T-cell (primary cell): ENCODE measurements around the gene PPP3CA. TPM values are rescaled to one million over a fixed set of nuclear protein-coding genes. Genes with fewer than 3 reads are reported as not detected.
A peak's percentile ranks its signal among the peaks of the same experiment; 100 is the strongest.

Experiments used
- ATAC-seq, 4 experiments: fragments of 200-7000 bp in 3 of 4; fragments of 150-1000 bp in 1 of 4; cut with Tn5 transposase; replicated peaks in 1 of 4; 1 replicate in 3 of 4; 2 replicates in 1 of 4; pipeline ENCODE4 v1.10.0; 2021; ENCODE audit warnings: moderate library complexity in 3 of 4, mild to moderate bottlenecking in 2 of 4, moderate number of reproducible peaks in 1 of 4
- CTCF ChIA-PET, 2 donors: fragments of 300-600 bp; sonication (Branson Sonifier 250); formaldehyde crosslinking; loops; one replicate each; lab custom pipeline; 2022; ENCODE audit warnings: antibody characterized with exemption in 2 of 2; lab: Charles Lee
- POLR2A ChIA-PET, 2 donors: fragments of 300-600 bp; sonication (Branson Sonifier 250); formaldehyde crosslinking; loops; one replicate each; lab custom pipeline; 2022; ENCODE audit warnings: antibody characterized with exemption in 2 of 2; lab: Charles Lee
- DNase-seq, 35 experiments: peaks; one replicate each; pipeline versions ENCODE4 v3.0.0 to v3.0.0-alpha.2; 2013 to 2023
- H3K27ac ChIP-seq: one replicate; pipeline ENCODE4 v1.5.1; 2013; ENCODE audit warnings: low read length
- H3K27me3 ChIP-seq, 2 experiments: replicated peaks in 1 of 2; 1 replicate in 1 of 2; 2 replicates in 1 of 2; pipeline versions ENCODE4 v1.6.1 to v1.7.0; 2013; ENCODE audit warnings: low read length in 1 of 2, mixed read lengths in 1 of 2; ENCODE audit not compliant: control insufficient read depth in 2 of 2, insufficient read depth in 2 of 2; ENCODE audit errors: extremely low read depth in 1 of 2
- H3K36me3 ChIP-seq, 2 donors: 1 replicate in 1 of 2; 2 replicates in 1 of 2; pipeline versions ENCODE4 v1.6.1 to v1.7.0; 2013; ENCODE audit warnings: low read length in 1 of 2; ENCODE audit not compliant: control insufficient read depth in 2 of 2, insufficient read depth in 1 of 2; ENCODE audit errors: extremely low read depth in 1 of 2
- H3K4me1 ChIP-seq, 2 experiments: 1 replicate in 1 of 2; 2 replicates in 1 of 2; pipeline versions ENCODE4 v1.6.1 to v1.7.0; 2013; ENCODE audit warnings: low read length in 2 of 2, mixed read lengths in 1 of 2; ENCODE audit not compliant: insufficient read depth in 2 of 2, control insufficient read depth in 1 of 2; ENCODE audit errors: extremely low read depth in 1 of 2
- H3K4me3 ChIP-seq, 2 donors: 1 replicate in 1 of 2; 2 replicates in 1 of 2; pipeline versions ENCODE4 v1.5.1 to v1.7.0; 2013; ENCODE audit warnings: mild to moderate bottlenecking in 2 of 2, low read length in 1 of 2, moderate library complexity in 1 of 2; ENCODE audit not compliant: control insufficient read depth in 1 of 2; ENCODE audit errors: extremely low read depth in 1 of 2
- H3K9me3 ChIP-seq: 2 replicates; pipeline ENCODE4 v1.7.0; 2013
- H3K27ac Mint-ChIP-seq, 2 donors: one replicate each; pipeline ENCODE4 v1.8.0; 2020 to 2021; ENCODE audit warnings: mild to moderate bottlenecking in 2 of 2, mixed read lengths in 2 of 2
- H3K27me3 Mint-ChIP-seq, 2 donors: one replicate each; pipeline ENCODE4 v1.8.0; 2021 to 2022; ENCODE audit warnings: mixed read lengths in 2 of 2
- H3K36me3 Mint-ChIP-seq: one replicate; pipeline ENCODE4 v1.8.0; 2021; ENCODE audit warnings: mixed read lengths
- H3K4me1 Mint-ChIP-seq, 3 donors: one replicate each; pipeline ENCODE4 v1.8.0; 2020 to 2022; ENCODE audit warnings: mixed read lengths in 3 of 3, mild to moderate bottlenecking in 1 of 3
- H3K4me3 Mint-ChIP-seq, 3 donors: one replicate each; pipeline ENCODE4 v1.8.0; 2020 to 2022; ENCODE audit warnings: mild to moderate bottlenecking in 3 of 3, mixed read lengths in 3 of 3, moderate library complexity in 3 of 3
- H3K9me3 Mint-ChIP-seq, 3 donors: one replicate each; pipeline ENCODE4 v1.8.0; 2020 to 2022; ENCODE audit warnings: mixed read lengths in 3 of 3
- WGBS: methylation state at CpG from one replicate; pipeline ENCODE4 v1.1.5; 2013; ENCODE audit warnings: missing lambda C conversion rate; ENCODE audit not compliant: insufficient coverage; 5-methylcytosine and 5-hydroxymethylcytosine counted together
- total RNA-seq, 35 experiments: library from RNA in 6 of 35; stranded (reverse) in 6 of 35; fragments of 120-200 nt in 1 of 35; gene quantifications; one replicate each; pipeline versions ENCODE4 v1.2.1 to v1.2.4 and lab custom pipeline; 2013 to 2026

PPP3CA gene
- total RNA-seq, 5 donors from 2014 or later (not counting 1 experiment from before 2014, with no cell fraction given) = 28.2 to 35.7 (median 33.5) TPM

GRCh38 chr4:101337688-101338087 lies 9.6 kb downstream of the PPP3CA start:
- Mint-ChIP-seq H3K36me3 (peaks cover 7% of the 10 kb centered on the region), H3K27me3 (no peaks in the 10 kb centered on the region), H3K4me3 (no peak overlapping the region), H3K27ac (peak overlapping the region; percentile 18 to 56), H3K9me3 (no peaks in the 10 kb centered on the region), H3K4me1 (peaks cover 41 to 74% (median 67%) of the 10 kb centered on the region in 3 donors)
- Histone ChIP-seq H3K27ac (no peak overlapping the region), H3K27me3 (no peaks in the 10 kb centered on the region), H3K4me1 (peaks cover 8 to 9% of the 10 kb centered on the region in 2 experiments), H3K36me3 (no peaks in the 10 kb centered on the region), H3K4me3 (no peak overlapping the region), H3K9me3 (no peaks in the 10 kb centered on the region)
- CTCF ChIA-PET = interaction anchor here in 1 of 2 donors (0.5 kb wide), 1 partner anchor 1078 kb away, joined by 3 read pairs; no protein-coding TSS in a partner anchor
- WGBS = no CpG with 5 or more reads among the region's 4 CpGs
- DNase-seq (no peak), ATAC-seq (peak in 2 of 4 experiments; percentile 33 to 35)
- POLR2A ChIA-PET = interaction anchor here in 1 of 2 donors (0.5 kb wide), 1 partner anchor 437 kb away, joined by 3 read pairs; no protein-coding TSS in a partner anchor

GRCh38 chr4:101334963-101335572 lies 12.3 kb downstream of the PPP3CA start:
- no peaks in the 10 kb centered on the region for H3K9me3 Mint-ChIP-seq
- no peaks in the 10 kb centered on the region for H3K9me3 ChIP-seq
- peaks cover 50 to 80% (median 58%) of the 10 kb centered on the region in 3 donors for H3K4me1 Mint-ChIP-seq
- peaks cover 9 to 11% of the 10 kb centered on the region in 2 experiments for H3K4me1 ChIP-seq
- no peaks in the 10 kb centered on the region for H3K36me3 ChIP-seq
- H3K27ac Mint-ChIP-seq = no peak overlapping the region
- ATAC-seq = peak in 2 of 4 experiments; percentile 12 to 31
- no peak overlapping the region for H3K27ac ChIP-seq
- H3K27me3 Mint-ChIP-seq = no peaks in the 10 kb centered on the region
- ChIA-PET CTCF (interaction anchor here in 1 of 2 donors (0.5 kb wide), 1 partner anchor 34 kb away, joined by 3 read pairs; no protein-coding TSS in a partner anchor), POLR2A (interaction anchor here in 1 of 2 donors (0.6 to 0.8 kb wide), 2 partner anchors 9 to 99 kb away, joined by 3 read pairs; no protein-coding TSS in a partner anchor)
- peaks cover 7% of the 10 kb centered on the region for H3K36me3 Mint-ChIP-seq
- H3K4me3 ChIP-seq = no peak overlapping the region
- peak in 1 of 35 experiments; percentile 15 for DNase-seq
- H3K4me3 Mint-ChIP-seq = peak overlapping the region in 1 of 3 donors; percentile 19
- no CpG with 5 or more reads among the region's 6 CpGs for WGBS
- no peaks in the 10 kb centered on the region for H3K27me3 ChIP-seq

GRCh38 chr4:101332424-101332823 lies 14.9 kb downstream of the PPP3CA start:
- Histone ChIP-seq H3K27me3 (no peaks in the 10 kb centered on the region), H3K4me3 (no peak overlapping the region), H3K27ac (no peak overlapping the region), H3K36me3 (no peaks in the 10 kb centered on the region), H3K4me1 (peaks cover 21 to 28% of the 10 kb centered on the region in 2 experiments), H3K9me3 (no peaks in the 10 kb centered on the region)
- WGBS = 100% methylated on average over 1 of the region's 4 CpGs
- H3K9me3 Mint-ChIP-seq = no peaks in the 10 kb centered on the region
- H3K4me1 Mint-ChIP-seq = peaks cover 57 to 81% (median 62%) of the 10 kb centered on the region in 3 donors
- H3K4me3 Mint-ChIP-seq = no peak overlapping the region
- ChIA-PET CTCF (interaction anchor here in 1 of 2 donors (0.6 kb wide), 1 partner anchor 1760 kb away, joined by 3 read pairs; no protein-coding TSS in a partner anchor), POLR2A (interaction anchor here in 1 of 2 donors (0.6 kb wide), 1 partner anchor 11 kb away, joined by 4 read pairs; no protein-coding TSS in a partner anchor)
- H3K36me3 Mint-ChIP-seq = peaks cover 7% of the 10 kb centered on the region
- ATAC-seq (no peak), DNase-seq (no peak)
- no peaks in the 10 kb centered on the region for H3K27me3 Mint-ChIP-seq
- H3K27ac Mint-ChIP-seq = no peak overlapping the region

GRCh38 chr4:101331017-101331416 lies 16.3 kb downstream of the PPP3CA start:
- Mint-ChIP-seq H3K27me3 (peaks cover 0 to 3% of the 10 kb centered on the region in 2 donors), H3K4me3 (no peak overlapping the region), H3K9me3 (no peaks in the 10 kb centered on the region), H3K27ac (no peak overlapping the region), H3K36me3 (peaks cover 11% of the 10 kb centered on the region), H3K4me1 (peaks cover 61 to 84% (median 70%) of the 10 kb centered on the region in 3 donors)
- Histone ChIP-seq H3K27ac (no peak overlapping the region), H3K4me3 (no peak overlapping the region), H3K36me3 (no peaks in the 10 kb centered on the region), H3K27me3 (no peaks in the 10 kb centered on the region), H3K4me1 (peaks cover 19 to 37% of the 10 kb centered on the region in 2 experiments), H3K9me3 (no peaks in the 10 kb centered on the region)
- ATAC-seq = no peak
- CTCF ChIA-PET = no interaction called here
- WGBS = no CpG with 5 or more reads among the region's 1 CpG
- no peak for DNase-seq
- POLR2A ChIA-PET = no interaction called here

- H3K27me3 ChIP-seq = no peaks in the 10 kb centered on the region
- no peak overlapping the region for H3K27ac Mint-ChIP-seq
- ATAC-seq = no peak
Observed at GRCh38 chr4:101329592-101329991, 17.7 kb downstream of the PPP3CA start.

GRCh38 chr4:101328063-101328602 lies 19.2 kb downstream of the PPP3CA start:
- peaks cover 0 to 3% of the 10 kb centered on the region in 2 donors for H3K27me3 Mint-ChIP-seq
- ATAC-seq = peak; percentile 84 to 92 (median 88)

More at GRCh38 chr4:101329592-101329991, 17.7 kb downstream of the PPP3CA start:
- H3K4me3 Mint-ChIP-seq = no peak overlapping the region
- Histone ChIP-seq H3K36me3 (no peaks in the 10 kb centered on the region), H3K9me3 (no peaks in the 10 kb centered on the region), H3K27ac (no peak overlapping the region), H3K4me1 (peaks cover 15 to 37% of the 10 kb centered on the region in 2 experiments), H3K4me3 (no peak overlapping the region)
- peaks cover 7% of the 10 kb centered on the region for H3K36me3 Mint-ChIP-seq
- no peaks in the 10 kb centered on the region for H3K9me3 Mint-ChIP-seq
- H3K27me3 Mint-ChIP-seq = peaks cover 0 to 3% of the 10 kb centered on the region in 2 donors
- CTCF ChIA-PET = no interaction called here
- no peak for DNase-seq
- POLR2A ChIA-PET = interaction anchor here in 1 of 2 donors (0.7 to 1.4 kb wide), 3 partner anchors 10 to 323 kb away, joined by 3 to 4 read pairs (median 3); no protein-coding TSS in a partner anchor
- no CpG with 5 or more reads among the region's 1 CpG for WGBS
- peaks cover 56 to 82% (median 65%) of the 10 kb centered on the region in 3 donors for H3K4me1 Mint-ChIP-seq

More at GRCh38 chr4:101328063-101328602, 19.2 kb downstream of the PPP3CA start:
- Histone ChIP-seq H3K27me3 (no peaks in the 10 kb centered on the region), H3K27ac (peak overlapping the region; percentile 67), H3K36me3 (no peaks in the 10 kb centered on the region), H3K4me1 (peaks cover 17 to 37% of the 10 kb centered on the region in 2 experiments), H3K9me3 (no peaks in the 10 kb centered on the region), H3K4me3 (peak overlapping the region; percentile 10 to 16)
- H3K4me3 Mint-ChIP-seq = peak overlapping the region; percentile 72 to 76 (median 73)
- H3K36me3 Mint-ChIP-seq = peaks cover 4% of the 10 kb centered on the region
- ChIA-PET POLR2A (interaction anchor here (0.6 to 1.1 kb wide), 8 partner anchors 11 to 200 kb away, joined by 3 to 6 read pairs (median 4); no protein-coding TSS in a partner anchor), CTCF (interaction anchor here (0.5 to 2.0 kb wide), 6 partner anchors 9 to 1234 kb away, joined by 3 to 7 read pairs (median 3); partner anchors contain the start of gene PPP3CA (in 1 of the 2))
- 0% methylated on average over 2 of the region's 4 CpGs for WGBS
- H3K9me3 Mint-ChIP-seq = no peaks in the 10 kb centered on the region
- H3K4me1 Mint-ChIP-seq = peaks cover 60 to 87% (median 75%) of the 10 kb centered on the region in 3 donors
- DNase-seq = peak in 14 of 35 experiments; percentile 4 to 73 (median 19)
- peak overlapping the region; percentile 91 for H3K27ac Mint-ChIP-seq
